Caco-2 (cell line): ENCODE results near the gene ADARB1. TPM values are rescaled to one million over a fixed set of nuclear protein-coding genes. Genes with fewer than 3 reads are reported as not detected.

Experiments
- BruUV-seq: library from RNA; stranded (reverse); fragments of 400-500 nt; replicated peaks from 2 replicates; lab custom pipeline; 2021; lab: Mats Ljungman, UMichigan
- CTCF ChIA-PET: fragments of 300-600 bp; sonication (Branson Sonifier 250); formaldehyde crosslinking; loops from one replicate; lab custom pipeline; 2022; ENCODE audit warnings: antibody characterized with exemption; lab: Charles Lee
- POLR2A ChIA-PET: fragments of 300-600 bp; sonication (Branson Sonifier 250); formaldehyde crosslinking; loops from one replicate; lab custom pipeline; 2022; ENCODE audit warnings: antibody characterized with exemption; lab: Charles Lee
- DNase-seq, 2 experiments: peaks; one replicate each; pipeline versions ENCODE4 v3.0.0 to v3.0.0-alpha.2; 2020 to 2022
- H3K27me3 ChIP-seq: replicated peaks from 2 replicates; pipeline ENCODE4 v1.6.0; 2011; ENCODE audit warnings: low read length; ENCODE audit not compliant: control insufficient read depth, insufficient read depth
- H3K36me3 ChIP-seq: 2 replicates; pipeline ENCODE4 v1.5.1; 2011; ENCODE audit warnings: low read length; ENCODE audit not compliant: control insufficient read depth, insufficient read depth
- H3K4me1 ChIP-seq: fragments of 250-450 bp; sonication (Bioruptor Pico); 2 replicates; pipeline ENCODE4 v1.5.1; 2020; ENCODE audit warnings: mild to moderate bottlenecking
- H3K4me3 ChIP-seq: 2 replicates; pipeline ENCODE4 v1.5.1; 2011; ENCODE audit warnings: low read depth, mild to moderate bottlenecking, control low read depth, low read length
- H3K9me3 ChIP-seq: fragments of 250-450 bp; sonication (Bioruptor Pico); 2 replicates; pipeline ENCODE4 v1.5.1; 2020; ENCODE audit warnings: mild to moderate bottlenecking, moderate library complexity
- H3K27ac Mint-ChIP-seq: one replicate; pipeline ENCODE4 v1.8.0; 2022; ENCODE audit warnings: mixed read lengths; ENCODE audit not compliant: unreplicated experiment
- H3K27me3 Mint-ChIP-seq: one replicate; pipeline ENCODE4 v1.8.0; 2022; ENCODE audit warnings: mixed read lengths; ENCODE audit not compliant: insufficient read depth, unreplicated experiment
- H3K36me3 Mint-ChIP-seq: one replicate; pipeline ENCODE4 v1.8.0; 2022; ENCODE audit warnings: mild to moderate bottlenecking, mixed read lengths; ENCODE audit not compliant: insufficient read depth, unreplicated experiment
- H3K4me1 Mint-ChIP-seq: one replicate; pipeline ENCODE4 v1.8.0; 2022; ENCODE audit warnings: low read depth, mixed read lengths; ENCODE audit not compliant: unreplicated experiment
- H3K4me3 Mint-ChIP-seq: one replicate; pipeline ENCODE4 v1.8.0; 2022; ENCODE audit warnings: mild to moderate bottlenecking, moderate library complexity, mixed read lengths; ENCODE audit not compliant: unreplicated experiment
- H3K9me3 Mint-ChIP-seq: one replicate; pipeline ENCODE4 v1.8.0; 2022; ENCODE audit warnings: mixed read lengths; ENCODE audit not compliant: unreplicated experiment
- CTCF ChIP-seq, 2 experiments: fragments of 200-600 bp in 1 of 2; IDR thresholded peaks; 1 replicate in 1 of 2; 2 replicates in 1 of 2; pipeline versions ENCODE4 v1.5.1 to v1.8.0; 2011 to 2022; ENCODE audit warnings: antibody characterized with exemption in 1 of 2, control low read depth in 1 of 2, inconsistent platforms in 1 of 2, low read depth in 1 of 2, low read length in 1 of 2, mild to moderate bottlenecking in 1 of 2, moderate library complexity in 1 of 2; ENCODE audit not compliant: insufficient read depth in 1 of 2, severe bottlenecking in 1 of 2, unreplicated experiment in 1 of 2
- intact Hi-C: fragments of 100-400 bp; cut with micrococcal nuclease; formaldehyde crosslinking; loops from one replicate; pipeline ENCODE4 v1.10.0; 2022; ENCODE audit not compliant: unreplicated experiment
- total RNA-seq: library from RNA; stranded (reverse); gene quantifications from 2 replicates; pipeline ENCODE4 v1.2.3, GENCODE V29; 2022

Gene ADARB1
- total RNA-seq, 1 experiment from 2014 or later, result 25.4 TPM

- no peak for TF ChIP-seq CTCF (IDR thresholded peaks at IDR 0.05; ENCODE audit: insufficient read depth in 1 of 2, low read depth in 1 of 2, low read length in 1 of 2, severe bottlenecking in 1 of 2, unreplicated experiment in 1 of 2)
- no peaks in the 10 kb centered on the region for H3K4me1 Mint-ChIP-seq
- no TSS peak for BruUV-seq
- H3K27ac Mint-ChIP-seq, result no peak overlapping the region
- Histone ChIP-seq H3K4me1 (no peaks in the 10 kb centered on the region), H3K4me3 (no peak overlapping the region), H3K36me3 (no peaks in the 10 kb centered on the region; the same call in 1 of the 2 replicates), H3K9me3 (peaks cover 5% of the 10 kb centered on the region), H3K27me3 (no peaks in the 10 kb centered on the region)
- peaks cover 47% of the 10 kb centered on the region for H3K36me3 Mint-ChIP-seq
- no peak overlapping the region for H3K4me3 Mint-ChIP-seq
- no peaks in the 10 kb centered on the region for H3K9me3 Mint-ChIP-seq
- intact Hi-C loops, result no loop called here
- POLR2A ChIA-PET, result no interaction called here
- no peaks in the 10 kb centered on the region for H3K27me3 Mint-ChIP-seq
- no peak for DNase-seq
- CTCF ChIA-PET, result no interaction called here
Measured at GRCh38 chr21:45267390-45267760, 193.0 kb downstream of the ADARB1 start.

GRCh38 chr21:45269861-45270260, 195.5 kb downstream of the ADARB1 start:
- BruUV-seq, result no TSS peak
- Mint-ChIP-seq H3K27ac (no peak overlapping the region), H3K4me3 (no peak overlapping the region), H3K9me3 (no peaks in the 10 kb centered on the region), H3K36me3 (peaks cover 29% of the 10 kb centered on the region), H3K4me1 (no peaks in the 10 kb centered on the region), H3K27me3 (no peaks in the 10 kb centered on the region)
- Histone ChIP-seq H3K27me3 (no peaks in the 10 kb centered on the region), H3K36me3 (no peaks in the 10 kb centered on the region; the same call in 1 of the 2 replicates), H3K9me3 (peaks cover 8% of the 10 kb centered on the region), H3K4me3 (no peak overlapping the region), H3K4me1 (no peaks in the 10 kb centered on the region)
- POLR2A ChIA-PET, result no interaction called here
- intact Hi-C loops, result no loop called here
- CTCF ChIA-PET, result interaction anchor here (0.8 to 2.2 kb wide), 4 partner anchors 12 to 320 kb away, joined by 3 to 12 read pairs (median 4); no protein-coding TSS in a partner anchor
- TF ChIP-seq CTCF (IDR thresholded peaks at IDR 0.05; ENCODE audit: insufficient read depth in 1 of 2, low read depth in 1 of 2, low read length in 1 of 2, severe bottlenecking in 1 of 2, unreplicated experiment in 1 of 2), result no peak
- no peak for DNase-seq

- no peaks in the 10 kb centered on the region for H3K27me3 Mint-ChIP-seq
- Histone ChIP-seq H3K4me3 (no peak overlapping the region), H3K4me1 (no peaks in the 10 kb centered on the region), H3K9me3 (peaks cover 8% of the 10 kb centered on the region), H3K36me3 (no peaks in the 10 kb centered on the region; the same call in 1 of the 2 replicates), H3K27me3 (no peaks in the 10 kb centered on the region)
- intact Hi-C loops, result no loop called here
- TF ChIP-seq CTCF (IDR thresholded peaks at IDR 0.05; ENCODE audit: insufficient read depth in 1 of 2, low read depth in 1 of 2, low read length in 1 of 2, severe bottlenecking in 1 of 2, unreplicated experiment in 1 of 2), result peak; percentile 23 to 43
- peak in 1 of 2 experiments; percentile 48 for DNase-seq
- POLR2A ChIA-PET, result no interaction called here
- H3K9me3 Mint-ChIP-seq, result no peaks in the 10 kb centered on the region
- CTCF ChIA-PET, result interaction anchor here (0.8 to 2.2 kb wide), 4 partner anchors 12 to 321 kb away, joined by 3 to 12 read pairs (median 4); no protein-coding TSS in a partner anchor
- H3K4me1 Mint-ChIP-seq, result no peaks in the 10 kb centered on the region
- H3K36me3 Mint-ChIP-seq, result peaks cover 24% of the 10 kb centered on the region
- H3K27ac Mint-ChIP-seq, result no peak overlapping the region
- no TSS peak for BruUV-seq
- H3K4me3 Mint-ChIP-seq, result no peak overlapping the region
Measured at GRCh38 chr21:45270306-45270821, 196.0 kb downstream of the ADARB1 start.

Other genes starting within 250 kb of the ADARB1 start
- 296 and 306 TPM in 2 replicates for gene PTTG1IP, start 200.9 kb upstream of the ADARB1 start, total RNA-seq
- gene ITGB2, start 153.7 kb upstream of the ADARB1 start, total RNA-seq, result 0.48 and 1.1 TPM in 2 replicates
- 54.0 and 62.1 TPM in 2 replicates for gene SLX9, start 134.6 kb upstream of the ADARB1 start, total RNA-seq
- 32.0 and 36.5 TPM in 2 replicates for gene POFUT2, start 213.3 kb downstream of the ADARB1 start, total RNA-seq